GM21529 (cell line): ENCODE measurements around the gene PCDHA4.
"Not testable (repeated sequence)": the region's sequence is repeated elsewhere in the genome, so short reads cannot be mapped to it uniquely, and the experiment has no call there.

Experiments
- ATAC-seq: cut with Tn5 transposase; IDR thresholded peaks from one replicate; pipeline ENCODE4 v1.9.1; 2021; ENCODE audit not compliant: unreplicated experiment

Gene PCDHA4

DNA sequence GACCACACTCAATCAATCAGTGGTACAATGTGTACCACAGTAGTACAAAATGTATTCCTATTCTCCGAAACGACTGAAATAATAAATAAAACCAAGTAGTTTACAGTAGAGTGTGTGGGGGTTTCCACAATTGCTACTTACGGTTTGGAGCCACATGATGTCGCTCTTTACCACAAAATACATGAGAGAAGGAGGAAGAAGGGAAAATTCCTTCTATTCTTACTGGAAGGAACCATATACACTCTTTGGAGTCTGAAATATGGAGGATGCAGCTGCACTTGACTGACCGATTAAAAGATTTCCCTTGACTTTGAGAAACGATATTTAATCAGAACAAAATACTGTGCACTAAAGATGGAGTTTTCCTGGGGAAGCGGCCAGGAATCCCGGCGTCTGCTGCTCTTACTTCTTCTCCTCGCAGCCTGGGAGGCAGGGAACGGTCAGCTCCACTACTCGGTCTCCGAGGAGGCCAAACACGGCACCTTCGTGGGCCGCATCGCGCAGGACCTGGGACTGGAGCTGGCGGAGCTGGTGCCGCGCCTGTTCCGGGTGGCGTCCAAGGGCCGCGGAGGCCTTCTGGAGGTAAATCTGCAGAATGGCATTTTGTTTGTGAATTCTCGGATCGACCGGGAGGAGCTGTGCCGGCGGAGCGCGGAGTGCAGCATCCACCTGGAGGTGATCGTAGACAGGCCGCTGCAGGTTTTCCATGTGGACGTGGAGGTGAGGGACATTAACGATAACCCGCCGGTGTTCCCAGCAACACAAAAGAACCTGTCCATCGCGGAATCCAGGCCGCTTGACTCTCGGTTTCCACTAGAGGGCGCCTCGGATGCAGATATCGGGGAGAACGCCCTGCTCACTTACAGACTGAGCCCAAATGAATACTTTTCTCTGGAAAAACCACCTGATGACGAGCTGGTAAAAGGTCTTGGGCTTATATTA is at the start of gene PCDHA4:
PCDHA4 (plus strand) TSS at position 235 of the 942 bp plus-strand sequence.
- ATAC-seq, result no peak

DNA sequence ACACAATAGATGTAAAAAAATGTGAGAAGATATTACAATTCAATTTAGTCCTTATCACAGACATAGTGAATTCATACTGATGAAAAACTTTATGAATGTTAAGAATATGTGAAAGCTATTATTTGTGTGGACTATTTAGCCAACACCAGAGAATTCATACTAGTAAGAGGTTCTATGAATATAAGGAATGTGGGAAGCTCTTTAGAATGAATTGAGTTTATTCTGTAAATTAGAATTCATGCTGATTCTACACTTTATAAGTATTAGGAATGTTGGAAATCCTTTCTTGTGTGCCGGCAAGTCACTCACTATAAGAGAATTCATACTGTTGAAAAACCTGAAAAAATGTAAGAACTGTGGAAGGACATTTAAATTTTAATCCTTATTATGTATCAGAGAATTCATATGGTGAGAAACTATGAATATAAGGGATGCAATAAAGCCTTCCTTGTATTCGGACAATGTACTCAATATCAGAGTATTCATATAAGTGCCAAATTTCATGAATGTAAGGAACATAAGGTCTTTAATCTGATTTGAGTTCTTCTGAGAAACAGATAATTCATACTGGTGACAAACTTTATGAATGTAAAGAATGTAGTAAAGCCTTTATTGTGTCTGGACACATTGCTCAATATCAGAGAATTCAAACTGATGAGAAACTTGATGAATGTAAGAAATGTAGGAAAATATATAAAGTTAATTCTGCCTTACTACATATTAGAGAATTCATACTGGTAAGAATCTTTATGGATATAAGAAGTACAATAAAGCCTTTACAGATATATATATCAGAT is 42.5 kb upstream of the PCDHA4 start:
- no peak for ATAC-seq

DNA sequence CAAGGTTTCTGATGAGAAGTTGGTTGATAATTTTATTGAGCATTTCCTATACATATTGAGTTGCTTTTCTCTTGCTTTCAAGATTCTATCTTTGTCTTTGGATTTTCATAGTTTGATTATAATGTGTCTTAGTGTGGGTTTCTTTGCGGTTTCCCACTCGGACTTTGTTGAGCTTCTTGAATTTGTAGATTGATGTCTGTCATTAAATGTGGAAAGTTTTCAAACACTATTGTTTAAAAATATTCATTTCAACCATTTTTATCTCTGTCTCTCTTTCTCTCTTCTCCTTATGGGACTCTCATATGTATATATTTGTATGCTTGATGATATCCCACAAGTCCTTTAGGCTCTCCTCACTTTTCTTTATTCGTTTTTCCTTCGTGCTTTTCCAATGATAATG is 39.4 kb upstream of the PCDHA4 start:
- no peak for ATAC-seq

DNA sequence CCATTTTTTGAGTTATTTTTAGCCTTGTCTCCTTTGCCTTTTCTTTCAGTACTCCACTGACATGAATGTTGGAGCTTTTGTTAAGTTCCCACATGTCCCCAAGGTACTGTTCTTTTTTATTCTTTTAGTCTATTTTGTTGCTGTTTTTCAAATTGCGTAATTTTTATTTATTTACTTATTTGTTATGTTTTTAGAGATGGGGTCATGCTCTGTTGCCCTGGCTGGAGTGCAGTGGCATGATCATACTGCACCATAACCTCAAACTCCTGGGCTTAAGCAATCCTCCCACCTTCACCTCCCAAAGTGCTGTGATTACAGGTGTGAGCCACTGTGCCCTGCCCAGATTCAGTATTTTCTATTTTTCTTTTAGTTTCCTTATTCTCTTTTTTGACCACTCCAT is 26.4 kb upstream of the PCDHA4 start:
- ATAC-seq, result no peak

DNA sequence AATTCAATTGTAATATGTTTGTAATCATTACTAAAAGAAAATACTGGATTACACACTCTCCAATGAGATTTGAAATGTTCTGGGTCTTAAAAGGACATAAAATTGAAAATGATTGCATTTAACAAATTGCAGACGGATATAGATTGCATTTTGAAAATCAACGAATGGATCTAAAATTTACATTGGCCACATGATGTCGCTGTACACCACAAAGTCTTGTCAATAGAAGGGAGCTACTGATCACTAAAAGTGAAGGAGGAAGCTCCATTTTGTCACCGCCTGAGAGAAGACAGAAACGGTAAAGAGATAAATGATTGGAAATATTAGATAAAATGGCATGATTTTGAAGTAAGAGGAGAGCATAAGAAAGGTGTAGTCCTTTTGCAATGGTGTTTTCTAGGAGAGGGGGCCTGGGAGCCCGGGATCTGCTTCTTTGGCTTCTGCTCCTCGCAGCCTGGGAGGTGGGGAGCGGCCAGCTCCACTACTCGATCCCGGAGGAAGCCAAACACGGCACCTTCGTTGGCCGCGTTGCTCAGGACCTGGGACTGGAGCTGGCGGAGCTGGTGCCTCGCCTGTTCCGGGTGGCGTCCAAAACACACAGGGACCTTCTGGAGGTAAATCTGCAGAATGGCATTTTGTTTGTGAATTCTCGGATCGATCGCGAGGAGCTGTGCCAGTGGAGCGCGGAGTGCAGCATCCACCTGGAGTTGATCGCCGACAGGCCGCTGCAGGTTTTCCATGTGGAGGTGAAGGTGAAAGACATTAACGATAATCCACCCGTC is 20.8 kb upstream of the PCDHA4 start, which contains the start of gene PCDHA1:
PCDHA1 (plus strand) TSS at position 236 of the 782 bp plus-strand sequence.
- no peak for ATAC-seq

DNA sequence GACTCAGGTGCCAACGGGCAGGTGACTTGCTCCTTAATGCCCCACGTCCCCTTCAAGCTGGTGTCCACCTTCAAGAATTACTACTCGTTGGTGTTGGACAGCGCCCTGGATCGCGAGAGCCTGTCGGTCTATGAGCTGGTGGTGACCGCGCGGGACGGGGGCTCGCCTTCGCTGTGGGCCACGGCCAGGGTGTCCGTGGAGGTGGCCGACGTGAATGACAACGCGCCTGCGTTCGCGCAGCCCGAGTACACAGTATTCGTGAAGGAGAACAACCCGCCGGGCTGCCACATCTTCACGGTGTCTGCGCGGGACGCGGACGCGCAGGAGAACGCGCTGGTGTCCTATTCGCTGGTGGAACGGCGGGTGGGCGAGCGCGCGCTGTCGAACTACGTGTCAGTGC is 19.4 kb upstream of the PCDHA4 start:
- not testable (repeated sequence) for ATAC-seq

DNA sequence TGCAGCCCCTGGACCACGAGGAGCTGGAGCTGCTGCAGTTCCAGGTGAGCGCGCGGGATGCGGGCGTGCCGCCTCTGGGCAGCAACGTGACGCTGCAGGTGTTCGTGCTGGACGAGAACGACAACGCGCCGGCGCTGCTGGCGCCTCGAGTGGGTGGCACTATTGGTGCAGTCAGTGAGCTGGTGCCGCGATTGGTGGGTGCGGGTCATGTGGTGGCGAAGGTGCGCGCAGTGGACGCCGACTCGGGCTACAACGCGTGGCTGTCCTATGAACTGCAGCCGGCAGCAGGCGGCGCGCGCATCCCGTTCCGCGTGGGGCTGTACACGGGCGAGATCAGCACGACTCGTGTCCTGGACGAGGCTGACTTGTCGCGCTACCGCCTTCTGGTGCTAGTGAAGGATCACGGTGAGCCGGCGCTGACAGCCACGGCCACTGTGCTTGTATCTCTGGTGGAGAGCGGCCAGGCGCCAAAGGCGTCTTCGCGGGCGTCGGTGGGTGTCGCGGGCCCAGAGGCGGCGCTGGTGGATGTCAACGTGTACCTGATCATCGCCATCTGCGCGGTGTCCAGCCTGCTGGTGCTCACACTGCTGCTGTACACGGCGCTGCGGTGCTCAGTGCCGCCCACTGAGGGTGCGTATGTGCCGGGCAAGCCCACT is 18.9 kb upstream of the PCDHA4 start:
- ATAC-seq, result not testable (repeated sequence)

DNA sequence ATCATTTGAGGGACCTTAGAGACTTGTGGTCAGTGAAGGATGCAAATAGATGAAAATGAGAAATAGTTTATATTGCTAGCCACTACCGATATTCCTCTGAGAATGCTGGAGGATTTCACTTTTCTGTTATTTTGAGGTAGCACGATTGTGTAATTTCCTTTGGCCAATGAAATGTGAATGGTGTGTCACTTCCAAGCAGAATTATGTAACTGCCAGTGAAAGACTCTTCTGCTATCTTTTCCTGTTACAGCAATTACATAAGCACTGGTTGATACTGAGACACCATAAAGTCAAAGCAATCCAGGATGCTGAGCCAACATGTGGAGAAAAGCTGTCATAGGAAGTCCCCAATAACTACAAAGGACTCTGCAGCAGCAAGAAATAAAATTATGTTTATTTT is 15.8 kb upstream of the PCDHA4 start:
- ATAC-seq, result no peak

DNA sequence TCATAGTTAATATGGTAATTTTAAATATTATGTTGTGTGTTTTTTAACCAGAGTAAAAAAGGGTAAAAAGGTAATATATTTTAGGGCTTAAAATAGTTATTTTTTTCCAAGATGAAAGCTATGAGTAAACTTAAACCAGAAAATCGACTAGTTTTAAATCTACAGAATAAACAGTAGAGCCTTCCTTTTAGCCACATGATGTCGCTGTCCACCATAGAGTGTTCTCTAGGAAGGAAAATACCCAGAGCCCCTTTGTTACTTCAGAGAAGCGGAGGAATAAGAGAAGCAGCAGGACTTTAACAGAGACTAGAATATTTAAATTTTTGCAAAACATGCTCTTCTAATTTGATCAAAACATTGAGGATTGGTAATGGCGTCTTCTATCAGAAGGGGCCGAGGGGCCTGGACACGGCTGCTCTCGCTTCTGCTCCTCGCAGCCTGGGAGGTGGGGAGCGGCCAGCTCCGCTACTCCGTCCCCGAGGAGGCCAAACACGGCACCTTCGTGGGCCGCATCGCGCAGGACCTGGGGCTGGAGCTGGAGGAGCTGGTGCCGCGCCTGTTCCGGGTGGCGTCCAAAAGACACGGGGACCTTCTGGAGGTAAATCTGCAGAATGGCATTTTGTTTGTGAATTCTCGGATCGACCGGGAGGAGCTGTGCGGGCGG is 12.1 kb upstream of the PCDHA4 start, which contains the start of gene PCDHA2:
PCDHA2 (plus strand) TSS at position 258 of the 664 bp plus-strand sequence.
- ATAC-seq, result no peak

DNA sequence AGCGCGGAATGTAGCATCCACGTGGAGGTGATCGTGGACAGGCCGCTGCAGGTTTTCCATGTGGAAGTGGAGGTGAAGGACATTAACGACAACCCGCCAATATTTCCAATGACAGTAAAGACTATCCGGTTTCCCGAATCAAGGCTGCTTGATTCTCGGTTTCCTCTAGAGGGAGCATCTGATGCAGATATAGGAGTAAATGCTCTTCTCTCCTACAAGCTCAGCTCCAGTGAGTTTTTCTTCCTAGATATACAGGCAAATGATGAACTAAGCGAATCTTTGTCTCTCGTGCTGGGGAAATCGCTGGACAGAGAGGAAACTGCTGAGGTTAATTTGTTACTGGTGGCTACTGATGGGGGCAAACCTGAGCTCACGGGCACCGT is 11.6 kb upstream of the PCDHA4 start:
- no peak for ATAC-seq

DNA sequence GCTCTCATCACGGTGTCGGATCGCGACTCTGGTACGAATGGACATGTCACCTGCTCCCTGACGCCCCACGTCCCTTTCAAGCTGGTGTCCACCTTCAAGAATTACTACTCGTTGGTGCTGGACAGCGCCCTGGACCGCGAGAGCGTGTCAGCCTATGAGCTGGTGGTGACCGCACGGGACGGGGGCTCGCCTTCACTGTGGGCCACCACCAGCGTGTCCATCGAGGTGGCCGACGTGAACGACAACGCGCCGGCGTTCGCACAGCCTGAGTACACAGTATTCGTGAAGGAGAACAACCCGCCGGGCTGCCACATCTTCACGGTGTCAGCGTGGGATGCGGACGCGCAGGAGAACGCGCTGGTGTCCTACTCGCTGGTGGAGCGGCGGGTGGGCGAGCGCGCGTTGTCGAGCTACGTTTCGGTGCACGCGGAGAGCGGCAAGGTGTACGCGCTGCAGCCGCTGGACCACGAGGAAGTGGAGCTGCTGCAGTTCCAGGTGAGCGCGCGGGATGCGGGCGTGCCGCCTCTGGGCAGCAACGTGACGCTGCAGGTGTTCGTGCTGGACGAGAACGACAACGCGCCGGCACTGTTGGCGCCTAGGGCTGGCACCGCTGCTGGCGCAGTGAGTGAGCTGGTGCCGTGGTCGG is 10.7 kb upstream of the PCDHA4 start:
- not testable (repeated sequence) for ATAC-seq

DNA sequence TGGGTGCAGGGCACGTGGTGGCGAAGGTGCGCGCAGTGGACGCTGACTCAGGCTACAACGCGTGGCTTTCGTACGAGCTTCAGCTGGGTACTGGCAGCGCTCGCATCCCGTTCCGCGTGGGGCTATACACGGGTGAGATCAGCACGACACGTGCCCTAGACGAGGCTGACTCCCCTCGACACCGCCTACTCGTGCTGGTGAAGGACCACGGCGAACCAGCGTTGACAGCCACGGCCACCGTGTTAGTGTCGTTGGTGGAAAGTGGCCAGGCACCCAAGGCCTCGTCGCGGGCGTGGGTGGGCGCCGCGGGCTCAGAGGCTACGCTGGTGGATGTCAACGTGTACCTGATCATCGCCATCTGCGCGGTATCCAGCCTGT is 10.2 kb upstream of the PCDHA4 start:
- ATAC-seq, result no peak

DNA sequence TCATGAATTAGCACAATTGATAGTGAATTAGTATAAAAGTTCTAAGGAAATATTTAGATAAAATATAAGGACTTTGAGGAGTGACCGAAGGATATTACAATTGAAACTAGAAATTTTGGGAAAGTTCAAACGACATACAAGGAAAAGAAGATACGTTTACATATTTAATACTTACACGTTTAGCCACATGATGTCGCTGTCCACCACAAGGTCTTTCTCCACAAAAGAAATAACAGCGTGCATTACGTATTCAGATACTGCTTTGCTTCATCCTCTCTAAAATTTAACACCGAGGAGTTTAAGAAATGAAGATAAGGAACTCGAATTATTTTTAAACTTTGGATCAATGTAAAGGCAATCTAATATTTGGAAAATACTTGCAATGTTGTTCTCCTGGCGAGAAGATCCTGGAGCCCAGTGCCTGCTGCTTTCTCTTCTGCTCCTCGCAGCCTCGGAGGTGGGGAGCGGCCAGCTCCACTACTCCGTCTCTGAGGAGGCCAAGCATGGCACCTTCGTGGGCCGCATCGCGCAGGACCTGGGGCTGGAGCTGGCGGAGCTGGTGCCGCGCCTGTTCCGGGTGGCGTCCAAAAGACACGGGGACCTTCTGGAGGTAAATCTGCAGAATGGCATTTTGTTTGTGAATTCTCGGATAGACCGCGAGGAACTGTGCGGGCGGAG is 5.9 kb upstream of the PCDHA4 start, which contains the start of gene PCDHA3:
PCDHA3 (plus strand) TSS at position 242 of the 678 bp plus-strand sequence.
- no peak for ATAC-seq

DNA sequence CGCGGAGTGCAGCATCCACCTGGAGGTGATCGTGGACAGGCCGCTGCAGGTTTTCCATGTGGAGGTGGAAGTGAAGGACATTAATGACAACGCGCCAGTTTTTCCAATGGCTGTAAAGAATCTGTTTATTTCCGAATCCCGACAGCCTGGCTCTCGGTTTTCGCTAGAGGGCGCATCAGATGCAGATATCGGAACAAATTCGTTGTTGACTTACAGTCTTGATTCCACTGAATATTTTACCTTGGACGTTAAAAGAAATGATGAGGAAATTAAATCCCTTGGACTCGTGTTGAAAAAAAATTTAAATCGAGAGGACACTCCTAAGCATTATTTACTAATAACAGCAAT is 5.4 kb upstream of the PCDHA4 start:
- no peak for ATAC-seq

DNA sequence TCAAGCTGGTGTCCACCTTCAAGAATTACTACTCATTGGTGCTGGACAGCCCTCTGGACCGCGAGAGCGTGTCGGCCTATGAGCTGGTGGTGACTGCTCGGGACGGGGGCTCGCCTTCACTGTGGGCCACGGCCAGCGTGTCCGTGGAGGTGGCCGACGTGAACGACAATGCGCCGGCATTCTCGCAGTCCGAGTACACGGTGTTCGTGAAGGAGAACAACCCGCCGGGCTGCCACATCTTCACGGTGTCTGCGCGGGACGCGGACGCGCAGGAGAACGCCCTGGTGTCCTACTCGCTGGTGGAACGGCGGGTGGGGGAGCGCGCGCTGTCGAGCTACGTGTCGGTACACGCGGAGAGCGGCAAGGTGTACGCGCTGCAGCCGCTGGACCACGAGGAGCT is 4.5 kb upstream of the PCDHA4 start:
- ATAC-seq, result not testable (repeated sequence)

DNA sequence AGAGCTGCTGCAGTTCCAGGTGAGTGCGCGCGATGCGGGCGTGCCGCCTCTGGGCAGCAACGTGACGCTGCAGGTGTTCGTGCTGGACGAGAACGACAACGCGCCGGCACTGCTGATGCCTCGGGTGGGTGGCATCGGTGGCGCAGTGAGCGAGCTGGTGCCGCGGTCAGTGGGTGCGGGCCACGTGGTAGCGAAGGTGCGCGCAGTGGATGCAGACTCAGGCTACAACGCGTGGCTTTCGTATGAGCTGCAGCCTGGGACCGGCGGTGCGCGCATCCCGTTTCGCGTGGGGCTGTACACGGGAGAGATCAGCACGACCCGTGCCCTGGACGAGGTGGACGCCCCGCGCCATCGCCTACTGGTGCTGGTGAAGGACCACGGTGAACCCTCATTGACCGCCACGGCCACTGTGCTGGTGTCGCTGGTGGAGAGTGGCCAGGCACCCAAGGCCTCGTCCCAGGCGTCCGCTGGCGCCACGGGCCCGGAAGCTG is 4.0 kb upstream of the PCDHA4 start:
- ATAC-seq, result no peak

DNA sequence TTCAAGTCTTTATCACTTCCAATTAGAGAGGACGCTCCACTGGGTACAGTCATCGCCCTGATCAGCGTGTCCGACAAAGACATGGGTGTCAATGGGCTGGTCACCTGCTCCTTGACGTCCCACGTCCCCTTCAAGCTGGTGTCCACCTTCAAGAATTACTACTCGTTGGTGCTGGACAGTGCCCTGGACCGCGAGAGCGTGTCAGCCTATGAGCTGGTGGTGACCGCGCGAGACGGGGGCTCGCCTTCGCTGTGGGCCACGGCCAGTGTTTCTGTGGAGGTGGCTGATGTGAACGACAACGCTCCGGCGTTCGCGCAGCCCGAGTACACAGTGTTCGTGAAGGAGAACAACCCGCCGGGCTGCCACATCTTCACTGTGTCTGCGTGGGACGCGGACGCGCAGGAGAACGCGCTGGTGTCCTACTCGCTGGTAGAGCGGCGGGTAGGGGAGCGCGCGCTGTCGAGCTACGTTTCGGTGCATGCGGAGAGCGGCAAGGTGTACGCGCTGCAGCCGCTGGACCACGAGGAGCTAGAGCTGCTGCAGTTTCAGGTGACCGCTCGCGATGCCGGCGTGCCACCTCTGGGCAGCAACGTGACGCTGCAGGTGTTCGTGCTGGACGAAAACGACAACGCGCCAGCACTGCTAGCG is 1.5 kb downstream of the PCDHA4 start:
- ATAC-seq, result not testable (repeated sequence)

DNA sequence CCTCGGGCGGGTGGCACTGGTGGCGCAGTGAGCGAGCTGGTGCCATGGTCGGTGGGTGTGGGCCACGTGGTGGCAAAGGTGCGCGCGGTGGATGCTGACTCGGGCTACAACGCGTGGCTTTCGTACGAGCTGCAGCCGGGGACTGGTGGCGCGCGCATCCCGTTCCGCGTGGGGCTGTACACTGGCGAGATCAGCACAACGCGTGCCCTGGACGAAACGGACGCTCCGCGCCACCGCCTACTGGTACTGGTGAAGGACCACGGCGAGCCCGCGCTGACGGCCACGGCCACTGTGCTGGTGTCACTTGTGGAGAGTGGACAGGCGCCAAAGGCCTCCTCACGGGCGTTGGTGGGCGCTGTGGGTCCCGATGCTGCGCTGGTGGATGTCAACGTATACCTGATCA is 2.0 kb downstream of the PCDHA4 start:
- ATAC-seq, result no peak
